Sigmoid colon (tissue), 7 donors: ENCODE measurements around the gene USP4. TPM values are rescaled to one million over a fixed set of nuclear protein-coding genes. Genes with fewer than 3 reads are reported as not detected.

Experiments
- DNase-seq: peaks from one replicate; pipeline ENCODE4 v3.0.0-alpha.2; 2019
- H3K27ac ChIP-seq, 4 donors: fragments of 200-600 bp; sonication (generic); one replicate each; pipeline ENCODE4 v1.5.1; 2016 to 2019; ENCODE audit warnings: mild to moderate bottlenecking in 1 of 4
- H3K27me3 ChIP-seq, 3 donors: fragments of 200-600 bp; sonication (generic); one replicate each; pipeline ENCODE4 v1.5.1; 2019; ENCODE audit warnings: mild to moderate bottlenecking in 1 of 3
- H3K36me3 ChIP-seq, 4 donors: fragments of 200-600 bp; sonication (generic); one replicate each; pipeline ENCODE4 v1.5.1; 2016 to 2019
- H3K4me1 ChIP-seq, 4 donors: fragments of 200-600 bp; sonication (generic); one replicate each; pipeline ENCODE4 v1.5.1; 2017 to 2019
- H3K4me3 ChIP-seq, 4 donors: fragments of 200-600 bp; sonication (generic); one replicate each; pipeline ENCODE4 v1.5.1; 2017 to 2019; ENCODE audit warnings: mild to moderate bottlenecking in 2 of 4, moderate library complexity in 1 of 4
- H3K9me3 ChIP-seq, 4 donors: fragments of 200-600 bp in 3 of 4; sonication (generic) in 3 of 4; one replicate each; pipeline versions ENCODE4 v1.5.1 to v1.6.1; 2013 to 2019
- EP300 ChIP-seq, 4 donors: sonication (generic); formaldehyde crosslinking; IDR thresholded peaks; one replicate each; pipeline ENCODE4 v1.6.1; 2017; ENCODE audit warnings: antibody characterized with exemption in 4 of 4
- POLR2A ChIP-seq, 2 donors: fragments of 450-650 bp; IDR thresholded peaks; one replicate each; pipeline ENCODE4 v1.6.1; 2016; ENCODE audit warnings: antibody characterized with exemption in 2 of 2, mild to moderate bottlenecking in 2 of 2, moderate library complexity in 2 of 2
- POLR2AphosphoS5 ChIP-seq, 4 donors: sonication (generic); formaldehyde crosslinking; IDR thresholded peaks; one replicate each; pipeline ENCODE4 v1.6.1; 2017; ENCODE audit warnings: antibody characterized with exemption in 4 of 4
- WGBS, 2 donors: extraction: QIAGEN DNeasy Blood & Tissue Kit; methylation state at CpG; one replicate each; pipeline ENCODE4 v1.1.7; 2013; 5-methylcytosine and 5-hydroxymethylcytosine counted together
- intact Hi-C: fragments of 100-400 bp; cut with DNase I; formaldehyde crosslinking; loops from one replicate; pipeline ENCODE4 v1.15.1; 2023
- polyA plus RNA-seq, 3 donors: library from polyadenylated mRNA; stranded (reverse); fragments of 200-250 nt; gene quantifications; one replicate each; pipeline ENCODE4 v1.2.3, GENCODE V29; 2013
- total RNA-seq, 4 donors: library from RNA; depleted of rRNA; stranded (reverse); fragments of >200 nt; gene quantifications; one replicate each; pipeline ENCODE4 v1.1.0, GENCODE V29; 2016
- TF ChIP-seq, protein P1 (sequence below), 4 experiments: fragments of 450-650 bp in 3 of 4; fragments of 200-600 bp in 1 of 4; IDR thresholded peaks; one replicate each; pipeline ENCODE4 v1.5.1; 2016 to 2019; ENCODE audit warnings: antibody characterized with exemption in 4 of 4, mild to moderate bottlenecking in 3 of 4, moderate library complexity in 2 of 4
- donor health status: healthy with polysubstance abuse.
- donor health status: Bipolar disorder and iron deficiency.
- donor health status: healthy.

Gene USP4
- total and polyA plus RNA-seq, 7 donors = 16.3 to 31.9 (median 22.2) TPM

DNA sequence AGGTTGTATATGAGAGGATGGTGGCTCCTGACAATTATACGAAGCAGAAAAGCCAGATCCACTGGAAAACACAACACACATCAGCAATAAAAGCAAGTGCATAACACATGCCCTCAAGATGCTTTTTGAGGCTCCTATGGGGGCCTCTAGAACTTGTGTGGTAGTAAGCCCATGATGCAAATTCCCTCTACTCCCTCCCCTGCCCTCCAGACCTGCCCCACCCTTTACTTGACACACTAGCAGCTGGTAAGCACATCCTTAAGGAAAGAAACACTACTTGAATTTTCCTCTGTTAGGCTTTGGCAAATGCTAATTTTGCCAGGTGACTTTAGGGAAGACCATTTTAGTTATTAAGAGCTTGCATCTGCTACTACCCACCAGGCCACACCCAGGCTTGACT is 29.2 kb downstream of the USP4 start:
- no peaks in the 10 kb centered on the region for H3K9me3 ChIP-seq
- intact Hi-C loops = no loop called here
- no peak overlapping the region for H3K27ac ChIP-seq
- H3K27me3 ChIP-seq = no peaks in the 10 kb centered on the region
- DNase-seq = no peak
- no peak overlapping the region for H3K4me3 ChIP-seq
- 98 to 100% methylated on average over 1 of the region's 1 CpG for WGBS, 2 donors
- TF ChIP-seq, protein P1, sequence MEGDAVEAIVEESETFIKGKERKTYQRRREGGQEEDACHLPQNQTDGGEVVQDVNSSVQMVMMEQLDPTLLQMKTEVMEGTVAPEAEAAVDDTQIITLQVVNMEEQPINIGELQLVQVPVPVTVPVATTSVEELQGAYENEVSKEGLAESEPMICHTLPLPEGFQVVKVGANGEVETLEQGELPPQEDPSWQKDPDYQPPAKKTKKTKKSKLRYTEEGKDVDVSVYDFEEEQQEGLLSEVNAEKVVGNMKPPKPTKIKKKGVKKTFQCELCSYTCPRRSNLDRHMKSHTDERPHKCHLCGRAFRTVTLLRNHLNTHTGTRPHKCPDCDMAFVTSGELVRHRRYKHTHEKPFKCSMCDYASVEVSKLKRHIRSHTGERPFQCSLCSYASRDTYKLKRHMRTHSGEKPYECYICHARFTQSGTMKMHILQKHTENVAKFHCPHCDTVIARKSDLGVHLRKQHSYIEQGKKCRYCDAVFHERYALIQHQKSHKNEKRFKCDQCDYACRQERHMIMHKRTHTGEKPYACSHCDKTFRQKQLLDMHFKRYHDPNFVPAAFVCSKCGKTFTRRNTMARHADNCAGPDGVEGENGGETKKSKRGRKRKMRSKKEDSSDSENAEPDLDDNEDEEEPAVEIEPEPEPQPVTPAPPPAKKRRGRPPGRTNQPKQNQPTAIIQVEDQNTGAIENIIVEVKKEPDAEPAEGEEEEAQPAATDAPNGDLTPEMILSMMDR (IDR thresholded peaks at IDR 0.05) = no peak
- TF ChIP-seq EP300 (IDR thresholded peaks at IDR 0.05) (no peak), POLR2A (IDR thresholded peaks at IDR 0.05) (no peak), POLR2AphosphoS5 (IDR thresholded peaks at IDR 0.05) (no peak)
- no peaks in the 10 kb centered on the region for H3K4me1 ChIP-seq
- H3K36me3 ChIP-seq = peaks cover 0 to 96% (median 33%) of the 10 kb centered on the region in 4 donors

DNA sequence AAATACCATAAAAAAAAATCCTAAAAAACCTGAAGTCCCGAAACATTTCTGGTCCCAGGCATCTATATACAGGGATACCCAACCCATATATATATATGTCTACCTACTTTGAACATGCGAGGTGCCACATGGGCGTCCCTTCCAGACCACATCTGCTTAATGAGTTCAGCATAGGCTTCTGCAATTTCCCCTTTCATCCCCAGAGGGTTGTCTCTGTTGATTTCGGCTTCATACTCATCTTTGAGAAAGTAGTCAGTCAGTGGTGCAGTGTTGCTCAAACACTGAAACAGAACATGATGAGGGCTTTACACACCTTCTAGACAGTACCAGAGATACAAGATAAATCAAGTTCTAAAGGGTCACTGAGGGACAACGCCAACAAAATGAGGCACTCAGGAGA is 34.2 kb downstream of the USP4 start:
- WGBS, 2 donors = 82 to 96% methylated on average over 5 of the region's 5 CpGs
- H3K36me3 ChIP-seq = peaks cover 11 to 100% (median 51%) of the 10 kb centered on the region in 4 donors

DNA sequence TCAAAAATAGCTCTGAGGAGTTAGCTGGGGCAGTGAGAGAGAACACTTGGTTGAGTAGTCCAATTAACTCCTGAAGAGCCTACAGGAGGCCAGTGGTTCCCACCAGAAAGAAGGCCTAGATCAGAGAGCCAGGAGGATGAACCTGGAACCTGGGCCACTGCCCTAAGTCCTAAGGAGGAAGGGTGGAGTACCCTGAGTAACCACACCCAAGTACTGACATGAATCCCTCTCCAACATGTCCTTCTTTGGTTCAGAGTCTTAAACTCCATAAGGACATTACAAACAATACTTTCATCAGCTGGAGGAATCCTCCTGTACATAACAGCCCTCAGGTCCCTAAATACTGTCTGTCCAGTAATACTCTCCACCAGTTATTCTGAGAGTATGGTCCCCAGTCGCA is 37.2 kb downstream of the USP4 start:
- Histone ChIP-seq H3K9me3 (no peaks in the 10 kb centered on the region), H3K36me3 (peaks cover 23 to 100% (median 58%) of the 10 kb centered on the region in 4 donors), H3K27me3 (no peaks in the 10 kb centered on the region), H3K4me3 (no peak overlapping the region), H3K27ac (no peak overlapping the region), H3K4me1 (peaks cover 0 to 3% (median under 1%) of the 10 kb centered on the region in 4 donors)
- TF ChIP-seq POLR2AphosphoS5 (IDR thresholded peaks at IDR 0.05) = no peak
- no peak for TF ChIP-seq EP300 (IDR thresholded peaks at IDR 0.05)
- TF ChIP-seq, protein P1 (IDR thresholded peaks at IDR 0.05) = no peak
- no peak for TF ChIP-seq POLR2A (IDR thresholded peaks at IDR 0.05)
- intact Hi-C loops = no loop called here
- WGBS, 2 donors = 94 to 98% methylated on average over 1 of the region's 1 CpG
- no peak for DNase-seq

More for the DNA sequence above, 34.2 kb downstream of the USP4 start:
- DNase-seq = no peak
- Histone ChIP-seq H3K4me1 (no peaks in the 10 kb centered on the region), H3K4me3 (no peak overlapping the region), H3K27ac (no peak overlapping the region), H3K9me3 (no peaks in the 10 kb centered on the region), H3K27me3 (no peaks in the 10 kb centered on the region)
- intact Hi-C loops = no loop called here
- TF ChIP-seq, protein P1 (IDR thresholded peaks at IDR 0.05) = no peak
- TF ChIP-seq POLR2AphosphoS5 (IDR thresholded peaks at IDR 0.05) (no peak), EP300 (IDR thresholded peaks at IDR 0.05) (no peak)

DNA sequence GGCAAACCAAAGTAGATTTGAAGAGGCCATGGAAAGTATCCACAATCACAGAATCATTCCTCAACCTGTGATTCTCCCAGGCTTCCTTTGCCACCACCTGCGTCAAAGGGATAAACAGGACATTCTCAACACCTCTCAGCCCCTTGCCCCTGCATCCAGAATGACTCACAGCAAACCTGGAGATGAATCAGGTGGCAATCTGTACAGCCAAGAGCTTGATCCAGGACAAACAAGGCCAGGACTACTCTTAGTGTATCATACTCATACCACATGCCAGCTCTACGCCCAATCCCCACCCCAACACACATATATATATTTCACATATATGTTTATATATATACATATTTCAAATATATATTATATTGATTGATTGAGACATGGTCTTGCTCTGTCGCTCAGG is 39.3 kb downstream of the USP4 start:
- no peak for TF ChIP-seq POLR2AphosphoS5 (IDR thresholded peaks at IDR 0.05)
- TF ChIP-seq, protein P1 (IDR thresholded peaks at IDR 0.05) = no peak
- peaks cover 0 to 22% (median 15%) of the 10 kb centered on the region in 4 donors for H3K4me1 ChIP-seq
- H3K27ac ChIP-seq = no peak overlapping the region
- no peak for DNase-seq
- H3K4me3 ChIP-seq = no peak overlapping the region
- WGBS, 2 donors = 96 to 98% methylated on average over 3 of the region's 3 CpGs
- H3K36me3 ChIP-seq = peaks cover 23 to 87% (median 51%) of the 10 kb centered on the region in 4 donors
- intact Hi-C loops = no loop called here
- no peaks in the 10 kb centered on the region for H3K9me3 ChIP-seq
- no peaks in the 10 kb centered on the region for H3K27me3 ChIP-seq

DNA sequence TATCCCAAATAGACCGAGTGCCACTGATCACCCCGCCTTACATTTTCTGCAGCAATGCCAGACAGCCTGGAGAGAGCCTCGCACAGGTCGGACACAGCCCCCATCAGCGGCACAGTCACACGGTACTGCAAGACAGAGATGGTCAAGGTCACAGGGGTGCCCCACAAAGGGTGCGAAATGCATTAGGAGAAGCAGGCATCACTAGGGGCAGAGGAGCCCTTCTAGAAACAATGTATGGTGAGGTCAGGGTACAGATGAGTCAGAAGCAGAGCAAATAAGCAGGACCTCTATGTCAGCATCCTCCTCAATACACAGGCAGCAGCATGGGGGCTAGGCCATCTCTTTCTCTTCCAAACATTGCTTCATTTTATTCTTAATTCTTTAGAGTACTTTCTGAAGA is 41.3 kb downstream of the USP4 start:
- no peak overlapping the region for H3K27ac ChIP-seq
- peaks cover 36 to 82% (median 50%) of the 10 kb centered on the region in 4 donors for H3K36me3 ChIP-seq
- intact Hi-C loops = loop anchor here (5.0 kb wide), 2 partner anchors 126 to 149 kb away; partner anchors contain the start of gene KLHDC8B
- H3K4me1 ChIP-seq = peaks cover 0 to 22% (median 15%) of the 10 kb centered on the region in 4 donors
- no peaks in the 10 kb centered on the region for H3K9me3 ChIP-seq
- TF ChIP-seq, protein P1 (IDR thresholded peaks at IDR 0.05) = no peak
- no peak for TF ChIP-seq POLR2AphosphoS5 (IDR thresholded peaks at IDR 0.05)
- no peak for TF ChIP-seq EP300 (IDR thresholded peaks at IDR 0.05)
- TF ChIP-seq POLR2A (IDR thresholded peaks at IDR 0.05) = no peak
- DNase-seq = no peak
- no peak overlapping the region for H3K4me3 ChIP-seq
- no peaks in the 10 kb centered on the region for H3K27me3 ChIP-seq
- 93 to 96% methylated on average over 7 of the region's 7 CpGs for WGBS, 2 donors
